SK-N-SH treated with all-trans-retinoic acid at 6 μM for 48 hours (cell line): ENCODE data around the gene ELMO1.

ENCODE experiments used
- ATAC-seq: fragments of 200-7000 bp; cut with Tn5 transposase; 3 replicates; pipeline ENCODE4 v1.9.1; 2020; ENCODE audit warnings: mild to moderate bottlenecking, moderate library complexity
- ARNTL ChIP-seq: fragments of 450-650 bp; formaldehyde crosslinking; IDR thresholded peaks from 2 replicates; pipeline ENCODE4 v1.5.0; 2020; ENCODE audit warnings: low read depth, mild to moderate bottlenecking, moderate library complexity, borderline replicate concordance
- BACH2 ChIP-seq: fragments of 250-450 bp; sonication (Bioruptor Pico); IDR thresholded peaks from 2 replicates; pipeline ENCODE4 v1.9.0; 2021; ENCODE audit warnings: mild to moderate bottlenecking, borderline replicate concordance
- CSDC2 ChIP-seq: fragments of 250-450 bp; sonication (Bioruptor Pico); IDR thresholded peaks from 2 replicates; pipeline ENCODE4 v1.5.0; 2020; ENCODE audit warnings: mild to moderate bottlenecking, moderate library complexity
- ESRRG ChIP-seq: fragments of 250-450 bp; sonication (Bioruptor Pico); IDR thresholded peaks from 2 replicates; pipeline ENCODE4 v1.6.1; 2021; ENCODE audit warnings: mild to moderate bottlenecking
- GLIS3 ChIP-seq: fragments of 250-450 bp; sonication (Bioruptor Pico); IDR thresholded peaks from 2 replicates; pipeline ENCODE4 v1.5.0; 2020; ENCODE audit warnings: mild to moderate bottlenecking, moderate library complexity
- OSR1 ChIP-seq: fragments of 250-450 bp; sonication (Bioruptor Pico); IDR thresholded peaks from 2 replicates; pipeline ENCODE4 v1.8.0; 2022; ENCODE audit warnings: moderate library complexity, mild to moderate bottlenecking, inconsistent platforms
- PPARA ChIP-seq: fragments of 250-450 bp; sonication (Bioruptor Pico); IDR thresholded peaks from 2 replicates; pipeline ENCODE4 v1.5.0; 2020; ENCODE audit warnings: mild to moderate bottlenecking, borderline replicate concordance
- SNAI2 ChIP-seq: fragments of 250-450 bp; sonication (Bioruptor Pico); IDR thresholded peaks from 2 replicates; pipeline ENCODE4 v1.5.0; 2020; ENCODE audit warnings: mild to moderate bottlenecking, moderate library complexity
- TCF4 ChIP-seq: fragments of 250-450 bp; sonication (Bioruptor Pico); IDR thresholded peaks from 2 replicates; pipeline ENCODE4 v1.8.0; 2021; ENCODE audit warnings: mild to moderate bottlenecking, moderate library complexity, borderline replicate concordance
- TOX ChIP-seq: fragments of 250-450 bp; sonication (Bioruptor Pico); IDR thresholded peaks from 2 replicates; pipeline ENCODE4 v1.8.0; 2021; ENCODE audit warnings: mild to moderate bottlenecking, moderate library complexity, borderline replicate concordance
- ZC3H10 ChIP-seq: fragments of 250-450 bp; sonication (Bioruptor Pico); IDR thresholded peaks from 2 replicates; pipeline ENCODE4 v1.5.1; 2021; ENCODE audit warnings: mild to moderate bottlenecking, moderate library complexity
- ZFP3 ChIP-seq: fragments of 250-450 bp; sonication (Bioruptor Pico); IDR thresholded peaks from 2 replicates; pipeline ENCODE4 v1.5.0; 2020; ENCODE audit warnings: mild to moderate bottlenecking, moderate library complexity
- ZFP30 ChIP-seq: fragments of 450-650 bp; formaldehyde crosslinking; IDR thresholded peaks from 2 replicates; pipeline ENCODE4 v1.5.0; 2022; ENCODE audit warnings: mild to moderate bottlenecking, moderate library complexity
- ZNF565 ChIP-seq: fragments of 450-650 bp; formaldehyde crosslinking; conservative IDR thresholded peaks from 2 replicates; pipeline ENCODE4 v1.5.0; 2020; ENCODE audit warnings: low read depth, mild to moderate bottlenecking, moderate library complexity
- ZNF70 ChIP-seq: fragments of 450-650 bp; formaldehyde crosslinking; IDR thresholded peaks from 2 replicates; pipeline ENCODE4 v1.5.0; 2020; ENCODE audit warnings: mild to moderate bottlenecking, moderate library complexity
- ZNF8 ChIP-seq: fragments of 450-650 bp; formaldehyde crosslinking; IDR thresholded peaks from 2 replicates; pipeline ENCODE4 v1.5.0; 2020; ENCODE audit warnings: mild to moderate bottlenecking, moderate library complexity
- TF ChIP-seq, protein P1 (sequence below): fragments of 250-450 bp; sonication (Bioruptor Pico); IDR thresholded peaks from 2 replicates; pipeline ENCODE4 v1.5.0; 2020; ENCODE audit warnings: mild to moderate bottlenecking, moderate library complexity
- TF ChIP-seq, protein P2 (sequence below): fragments of 250-450 bp; sonication (Bioruptor Pico); IDR thresholded peaks from 2 replicates; pipeline ENCODE4 v1.8.0; 2021; ENCODE audit warnings: low read depth, mild to moderate bottlenecking, moderate library complexity, borderline replicate concordance
- TF ChIP-seq, protein P3 (sequence below): fragments of 250-450 bp; sonication (Bioruptor Pico); IDR thresholded peaks from 2 replicates; pipeline ENCODE4 v1.5.1; 2020; ENCODE audit warnings: low read depth, mild to moderate bottlenecking, moderate library complexity
- TF ChIP-seq, protein P4 (sequence below): fragments of 250-450 bp; sonication (Bioruptor Pico); IDR thresholded peaks from 2 replicates; pipeline ENCODE4 v1.5.1; 2021; ENCODE audit warnings: mild to moderate bottlenecking, moderate library complexity
- TF ChIP-seq, protein P5 (sequence below): fragments of 250-450 bp; sonication (Bioruptor Pico); IDR thresholded peaks from 2 replicates; pipeline ENCODE4 v1.8.0; 2020; ENCODE audit warnings: mild to moderate bottlenecking, moderate library complexity, borderline replicate concordance

Gene ELMO1

DNA sequence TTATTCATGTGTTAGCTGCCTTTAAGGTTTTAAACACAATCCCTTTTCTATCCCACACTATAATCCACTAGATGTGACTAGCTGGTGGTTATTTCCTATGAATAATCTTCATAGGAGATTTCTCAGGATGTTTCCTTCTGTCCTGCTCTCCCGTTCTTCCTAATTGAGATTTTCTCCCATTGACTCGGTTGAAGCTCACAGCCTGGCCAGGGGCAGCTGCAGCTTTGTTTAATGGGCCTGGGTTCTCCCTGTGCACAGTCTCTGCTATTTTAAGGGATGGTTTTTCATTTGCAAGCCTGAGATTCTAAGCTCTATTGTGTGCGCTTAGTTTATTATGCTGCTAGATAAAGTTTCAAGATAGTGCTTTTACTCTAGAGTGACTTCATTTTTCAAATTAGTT, 441.0 kb downstream of the ELMO1 start:
- TF ChIP-seq OSR1 (no peak), ESRRG (CRISPR knock-in tag) (no peak), ZNF70 (CRISPR knock-in tag) (no peak)
- TF ChIP-seq, protein P1, sequence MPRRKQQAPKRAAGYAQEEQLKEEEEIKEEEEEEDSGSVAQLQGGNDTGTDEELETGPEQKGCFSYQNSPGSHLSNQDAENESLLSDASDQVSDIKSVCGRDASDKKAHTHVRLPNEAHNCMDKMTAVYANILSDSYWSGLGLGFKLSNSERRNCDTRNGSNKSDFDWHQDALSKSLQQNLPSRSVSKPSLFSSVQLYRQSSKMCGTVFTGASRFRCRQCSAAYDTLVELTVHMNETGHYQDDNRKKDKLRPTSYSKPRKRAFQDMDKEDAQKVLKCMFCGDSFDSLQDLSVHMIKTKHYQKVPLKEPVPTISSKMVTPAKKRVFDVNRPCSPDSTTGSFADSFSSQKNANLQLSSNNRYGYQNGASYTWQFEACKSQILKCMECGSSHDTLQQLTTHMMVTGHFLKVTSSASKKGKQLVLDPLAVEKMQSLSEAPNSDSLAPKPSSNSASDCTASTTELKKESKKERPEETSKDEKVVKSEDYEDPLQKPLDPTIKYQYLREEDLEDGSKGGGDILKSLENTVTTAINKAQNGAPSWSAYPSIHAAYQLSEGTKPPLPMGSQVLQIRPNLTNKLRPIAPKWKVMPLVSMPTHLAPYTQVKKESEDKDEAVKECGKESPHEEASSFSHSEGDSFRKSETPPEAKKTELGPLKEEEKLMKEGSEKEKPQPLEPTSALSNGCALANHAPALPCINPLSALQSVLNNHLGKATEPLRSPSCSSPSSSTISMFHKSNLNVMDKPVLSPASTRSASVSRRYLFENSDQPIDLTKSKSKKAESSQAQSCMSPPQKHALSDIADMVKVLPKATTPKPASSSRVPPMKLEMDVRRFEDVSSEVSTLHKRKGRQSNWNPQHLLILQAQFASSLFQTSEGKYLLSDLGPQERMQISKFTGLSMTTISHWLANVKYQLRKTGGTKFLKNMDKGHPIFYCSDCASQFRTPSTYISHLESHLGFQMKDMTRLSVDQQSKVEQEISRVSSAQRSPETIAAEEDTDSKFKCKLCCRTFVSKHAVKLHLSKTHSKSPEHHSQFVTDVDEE (CRISPR knock-in tag), result no peak
- TF ChIP-seq, protein P2, sequence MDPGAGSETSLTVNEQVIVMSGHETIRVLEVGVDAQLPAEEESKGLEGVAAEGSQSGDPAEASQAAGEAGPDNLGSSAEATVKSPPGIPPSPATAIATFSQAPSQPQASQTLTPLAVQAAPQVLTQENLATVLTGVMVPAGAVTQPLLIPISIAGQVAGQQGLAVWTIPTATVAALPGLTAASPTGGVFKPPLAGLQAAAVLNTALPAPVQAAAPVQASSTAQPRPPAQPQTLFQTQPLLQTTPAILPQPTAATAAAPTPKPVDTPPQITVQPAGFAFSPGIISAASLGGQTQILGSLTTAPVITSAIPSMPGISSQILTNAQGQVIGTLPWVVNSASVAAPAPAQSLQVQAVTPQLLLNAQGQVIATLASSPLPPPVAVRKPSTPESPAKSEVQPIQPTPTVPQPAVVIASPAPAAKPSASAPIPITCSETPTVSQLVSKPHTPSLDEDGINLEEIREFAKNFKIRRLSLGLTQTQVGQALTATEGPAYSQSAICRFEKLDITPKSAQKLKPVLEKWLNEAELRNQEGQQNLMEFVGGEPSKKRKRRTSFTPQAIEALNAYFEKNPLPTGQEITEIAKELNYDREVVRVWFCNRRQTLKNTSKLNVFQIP (CRISPR knock-in tag), result no peak
- TF ChIP-seq, protein P3, sequence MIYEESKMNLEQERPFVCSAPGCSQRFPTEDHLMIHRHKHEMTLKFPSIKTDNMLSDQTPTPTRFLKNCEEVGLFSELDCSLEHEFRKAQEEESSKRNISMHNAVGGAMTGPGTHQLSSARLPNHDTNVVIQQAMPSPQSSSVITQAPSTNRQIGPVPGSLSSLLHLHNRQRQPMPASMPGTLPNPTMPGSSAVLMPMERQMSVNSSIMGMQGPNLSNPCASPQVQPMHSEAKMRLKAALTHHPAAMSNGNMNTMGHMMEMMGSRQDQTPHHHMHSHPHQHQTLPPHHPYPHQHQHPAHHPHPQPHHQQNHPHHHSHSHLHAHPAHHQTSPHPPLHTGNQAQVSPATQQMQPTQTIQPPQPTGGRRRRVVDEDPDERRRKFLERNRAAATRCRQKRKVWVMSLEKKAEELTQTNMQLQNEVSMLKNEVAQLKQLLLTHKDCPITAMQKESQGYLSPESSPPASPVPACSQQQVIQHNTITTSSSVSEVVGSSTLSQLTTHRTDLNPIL (CRISPR knock-in tag), result no peak
- ATAC-seq, result no peak

DNA sequence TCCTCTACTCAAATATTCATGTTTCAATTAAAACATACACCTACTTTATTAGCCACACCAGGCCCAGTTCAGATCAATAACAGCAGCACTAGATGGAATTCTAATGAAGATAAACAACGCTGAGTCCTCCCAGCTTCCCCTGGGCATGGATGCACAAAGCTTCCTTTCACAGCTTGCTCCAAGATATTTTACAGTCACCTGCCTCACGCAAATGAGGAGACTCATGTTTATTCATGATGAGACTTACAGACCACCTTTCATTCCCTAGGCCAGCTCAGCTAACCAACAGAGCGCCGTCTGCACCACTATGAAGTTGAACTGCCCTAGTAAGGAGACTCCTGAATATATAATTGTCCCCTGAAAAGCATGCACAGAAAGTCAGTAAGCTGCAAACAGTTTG, 441.4 kb downstream of the ELMO1 start:
- TF ChIP-seq BACH2 (CRISPR knock-in tag) (no peak), SNAI2 (CRISPR knock-in tag) (no peak), PPARA (CRISPR knock-in tag) (no peak), ARNTL (CRISPR knock-in tag) (no peak), ZC3H10 (CRISPR knock-in tag) (no peak), ZNF565 (CRISPR knock-in tag) (no peak), OSR1 (no peak)
- TF ChIP-seq, protein P4, sequence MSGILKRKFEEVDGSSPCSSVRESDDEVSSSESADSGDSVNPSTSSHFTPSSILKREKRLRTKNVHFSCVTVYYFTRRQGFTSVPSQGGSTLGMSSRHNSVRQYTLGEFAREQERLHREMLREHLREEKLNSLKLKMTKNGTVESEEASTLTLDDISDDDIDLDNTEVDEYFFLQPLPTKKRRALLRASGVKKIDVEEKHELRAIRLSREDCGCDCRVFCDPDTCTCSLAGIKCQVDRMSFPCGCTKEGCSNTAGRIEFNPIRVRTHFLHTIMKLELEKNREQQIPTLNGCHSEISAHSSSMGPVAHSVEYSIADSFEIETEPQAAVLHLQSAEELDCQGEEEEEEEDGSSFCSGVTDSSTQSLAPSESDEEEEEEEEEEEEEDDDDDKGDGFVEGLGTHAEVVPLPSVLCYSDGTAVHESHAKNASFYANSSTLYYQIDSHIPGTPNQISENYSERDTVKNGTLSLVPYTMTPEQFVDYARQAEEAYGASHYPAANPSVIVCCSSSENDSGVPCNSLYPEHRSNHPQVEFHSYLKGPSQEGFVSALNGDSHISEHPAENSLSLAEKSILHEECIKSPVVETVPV (CRISPR knock-in tag), result no peak
- TF ChIP-seq, protein P5, sequence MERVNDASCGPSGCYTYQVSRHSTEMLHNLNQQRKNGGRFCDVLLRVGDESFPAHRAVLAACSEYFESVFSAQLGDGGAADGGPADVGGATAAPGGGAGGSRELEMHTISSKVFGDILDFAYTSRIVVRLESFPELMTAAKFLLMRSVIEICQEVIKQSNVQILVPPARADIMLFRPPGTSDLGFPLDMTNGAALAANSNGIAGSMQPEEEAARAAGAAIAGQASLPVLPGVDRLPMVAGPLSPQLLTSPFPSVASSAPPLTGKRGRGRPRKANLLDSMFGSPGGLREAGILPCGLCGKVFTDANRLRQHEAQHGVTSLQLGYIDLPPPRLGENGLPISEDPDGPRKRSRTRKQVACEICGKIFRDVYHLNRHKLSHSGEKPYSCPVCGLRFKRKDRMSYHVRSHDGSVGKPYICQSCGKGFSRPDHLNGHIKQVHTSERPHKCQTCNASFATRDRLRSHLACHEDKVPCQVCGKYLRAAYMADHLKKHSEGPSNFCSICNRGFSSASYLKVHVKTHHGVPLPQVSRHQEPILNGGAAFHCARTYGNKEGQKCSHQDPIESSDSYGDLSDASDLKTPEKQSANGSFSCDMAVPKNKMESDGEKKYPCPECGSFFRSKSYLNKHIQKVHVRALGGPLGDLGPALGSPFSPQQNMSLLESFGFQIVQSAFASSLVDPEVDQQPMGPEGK, result no peak
- ATAC-seq, result no peak

DNA sequence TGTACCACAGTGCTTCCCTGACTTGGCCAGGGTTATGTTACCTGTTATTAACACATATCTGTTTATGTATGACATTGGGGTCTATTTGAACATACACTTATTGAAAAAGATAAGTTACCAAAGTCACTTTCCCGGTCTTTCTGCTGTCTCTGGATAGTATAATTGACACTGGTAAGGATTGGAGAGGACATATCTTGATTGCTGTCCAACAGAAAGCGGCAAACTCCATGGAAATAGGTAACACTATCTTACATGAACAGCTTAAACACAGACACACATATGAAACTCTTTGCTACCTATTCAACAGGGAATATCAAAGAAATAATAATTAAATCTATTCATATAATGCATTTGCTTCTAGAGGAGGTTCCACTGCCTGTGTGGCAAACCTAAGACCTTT, 441.9 kb downstream of the ELMO1 start:
- ATAC-seq, result no peak

More for the DNA sequence above, 441.9 kb downstream of the ELMO1 start:
- TF ChIP-seq BACH2 (CRISPR knock-in tag), result no peak
- no peak for TF ChIP-seq TCF4
- TF ChIP-seq, protein P4 (CRISPR knock-in tag), result no peak
- TF ChIP-seq SNAI2 (CRISPR knock-in tag), result no peak
- TF ChIP-seq, protein P2 (CRISPR knock-in tag), result no peak
- TF ChIP-seq ZFP30 (CRISPR knock-in tag), result no peak
- TF ChIP-seq ZFP3 (CRISPR knock-in tag), result no peak
- no peak for TF ChIP-seq ZNF70 (CRISPR knock-in tag)
- no peak for TF ChIP-seq GLIS3 (CRISPR knock-in tag)
- no peak for TF ChIP-seq ZC3H10 (CRISPR knock-in tag)
- TF ChIP-seq ZNF8 (CRISPR knock-in tag), result no peak
- TF ChIP-seq ESRRG (CRISPR knock-in tag), result no peak
- TF ChIP-seq CSDC2, result no peak
- TF ChIP-seq ARNTL (CRISPR knock-in tag), result no peak
- TF ChIP-seq ZNF565 (CRISPR knock-in tag), result no peak
- no peak for TF ChIP-seq PPARA (CRISPR knock-in tag)
- TF ChIP-seq TOX, result no peak
- TF ChIP-seq, protein P5, result no peak
